IPS DF 6.9 (cell line): ENCODE results near the gene CFAP410.

Experiments used
- DNase-seq: peaks from one replicate; pipeline ENCODE4 v3.0.0-alpha.2; 2013; ENCODE audit warnings: low read depth, low spot score
- H3K27ac ChIP-seq: one replicate; pipeline ENCODE4 v1.5.1; 2013; ENCODE audit warnings: low read length, control low read depth
- H3K27me3 ChIP-seq: 2 replicates; pipeline ENCODE4 v1.6.1; 2013; ENCODE audit warnings: mild to moderate bottlenecking, low read length; ENCODE audit not compliant: control insufficient read depth, insufficient read depth
- H3K36me3 ChIP-seq: 2 replicates; pipeline ENCODE4 v1.6.1; 2013; ENCODE audit warnings: low read length; ENCODE audit not compliant: control insufficient read depth, insufficient read depth
- H3K4me1 ChIP-seq: 2 replicates; pipeline ENCODE4 v1.6.1; 2013; ENCODE audit warnings: low read length; ENCODE audit not compliant: control insufficient read depth, insufficient read depth
- H3K4me3 ChIP-seq: 2 replicates; pipeline ENCODE4 v1.5.1; 2013; ENCODE audit warnings: mild to moderate bottlenecking, low read length
- H3K9me3 ChIP-seq: 2 replicates; pipeline ENCODE4 v1.6.1; 2013; ENCODE audit warnings: low read length, inconsistent platforms; ENCODE audit not compliant: control insufficient read depth, insufficient read depth
- WGBS: extraction: QIAGEN DNeasy Blood & Tissue Kit; methylation state at CpG from one replicate; pipeline ENCODE4 v1.1.7; 2013; ENCODE audit warnings: mixed read lengths, missing lambda C conversion rate; ENCODE audit not compliant: insufficient read length, insufficient coverage; 5-methylcytosine and 5-hydroxymethylcytosine counted together

Gene CFAP410

DNA sequence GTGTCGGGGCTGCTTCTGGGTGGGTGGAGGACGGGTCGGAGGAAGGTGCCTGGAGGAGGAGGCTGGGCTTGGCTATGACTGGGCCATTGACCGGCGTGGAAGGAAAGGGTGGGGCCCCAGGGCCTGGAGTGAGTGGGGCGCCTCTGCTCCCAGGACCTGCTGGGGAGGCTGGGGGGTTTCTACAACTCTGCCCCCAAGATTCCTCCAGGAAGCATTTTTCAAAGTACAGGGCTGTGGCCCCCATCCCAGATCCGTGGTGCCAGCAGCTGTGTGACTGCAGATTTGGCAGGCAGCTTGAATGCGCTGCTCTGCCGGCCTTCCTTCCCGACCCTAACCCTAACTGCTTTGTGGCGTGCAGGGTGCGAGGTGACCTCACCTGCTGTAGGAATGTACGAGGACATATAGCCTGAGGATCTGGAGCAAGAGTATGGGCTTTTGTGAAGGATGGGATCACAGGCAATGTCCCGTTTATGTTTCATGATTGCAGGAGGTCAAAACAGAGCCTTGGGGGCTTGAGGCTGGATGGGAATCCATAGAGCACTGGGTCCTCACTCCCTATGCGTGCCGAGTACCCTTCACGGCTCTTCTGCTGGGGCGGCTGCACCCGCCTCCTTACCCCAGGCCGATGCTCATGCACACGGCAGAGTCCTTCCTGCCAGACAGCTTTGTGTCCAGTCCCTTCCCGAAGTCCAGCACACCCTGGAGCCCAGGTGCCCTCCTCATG lies 38.9 kb upstream of the CFAP410 start:
- H3K27me3 ChIP-seq = no peaks in the 10 kb centered on the region
- no peaks in the 10 kb centered on the region for H3K9me3 ChIP-seq
- DNase-seq = no peak
- no peak overlapping the region for H3K27ac ChIP-seq
- WGBS = no CpG with 5 or more reads among the region's 22 CpGs
- no peaks in the 10 kb centered on the region for H3K36me3 ChIP-seq
- H3K4me3 ChIP-seq = no peak overlapping the region
- H3K4me1 ChIP-seq = 0 out of 2 replicates have a peak, but pooled peaks cover 1% of the 10 kb centered on the region

DNA sequence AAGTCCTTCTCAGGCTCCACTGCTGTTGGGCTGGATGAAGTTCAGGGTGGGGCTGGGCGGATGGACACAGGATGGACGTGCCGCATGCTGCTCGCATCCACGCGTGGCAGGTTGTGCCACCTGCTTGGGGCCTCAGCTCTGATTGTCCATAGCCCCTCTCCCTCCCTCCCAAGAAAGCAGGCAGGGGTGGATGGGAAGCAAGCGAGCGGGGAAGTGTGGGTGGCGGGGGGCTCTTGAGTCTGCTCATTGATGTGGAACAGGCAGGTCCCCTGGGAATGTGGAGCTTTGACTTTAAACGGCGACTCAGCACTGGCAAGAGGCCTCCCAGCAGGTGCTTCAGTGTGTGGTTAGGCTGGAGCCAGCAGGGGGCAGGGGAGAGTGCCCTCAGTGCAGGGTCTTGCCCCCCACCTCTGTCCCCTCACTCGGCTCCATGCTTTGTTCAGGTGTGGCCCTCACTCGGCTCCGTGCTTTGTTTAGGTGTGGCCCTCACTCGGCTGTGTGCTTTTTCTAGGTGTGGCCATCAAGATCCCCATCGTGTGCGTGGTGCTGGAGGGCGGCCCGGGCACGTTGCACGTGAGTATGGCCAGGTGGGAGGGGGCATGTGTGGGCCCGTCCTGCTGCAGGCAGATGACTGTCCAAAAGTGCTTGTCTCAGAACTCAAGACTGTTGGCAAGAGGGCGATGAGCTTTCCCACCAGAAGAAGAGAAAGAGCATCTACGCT lies 38.2 kb upstream of the CFAP410 start:
- Histone ChIP-seq H3K4me1 (0 out of 2 replicates have a peak, but pooled peaks cover 1% of the 10 kb centered on the region), H3K4me3 (no peak overlapping the region), H3K36me3 (no peaks in the 10 kb centered on the region), H3K27me3 (no peaks in the 10 kb centered on the region), H3K9me3 (no peaks in the 10 kb centered on the region), H3K27ac (no peak overlapping the region)
- DNase-seq = no peak
- WGBS = no CpG with 5 or more reads among the region's 24 CpGs

DNA sequence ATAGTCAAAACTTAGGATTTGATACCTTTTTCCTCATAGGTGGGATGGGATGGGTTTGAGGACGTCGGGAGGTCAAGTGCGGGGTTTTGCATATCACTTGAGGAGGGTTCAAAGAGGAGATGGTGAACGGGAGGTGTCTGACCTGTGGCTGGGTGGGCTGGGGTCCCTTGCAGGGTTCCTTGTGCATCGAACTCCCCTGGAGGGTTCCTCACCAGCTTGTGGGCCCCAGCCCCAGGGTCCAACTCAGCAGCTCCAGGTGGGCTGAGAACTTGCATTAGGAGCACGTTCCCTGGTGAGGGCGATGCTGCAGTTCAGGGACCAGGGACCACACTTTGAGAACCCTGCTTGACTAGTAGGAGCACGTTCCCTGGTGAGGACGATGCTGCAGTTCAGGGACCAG lies 37.4 kb upstream of the CFAP410 start:
- H3K27ac ChIP-seq = no peak overlapping the region
- H3K9me3 ChIP-seq = no peaks in the 10 kb centered on the region
- 0 out of 2 replicates have a peak, but pooled peaks cover 1% of the 10 kb centered on the region for H3K4me1 ChIP-seq
- H3K27me3 ChIP-seq = no peaks in the 10 kb centered on the region
- H3K36me3 ChIP-seq = no peaks in the 10 kb centered on the region
- DNase-seq = no peak
- no peak overlapping the region for H3K4me3 ChIP-seq
- no CpG with 5 or more reads among the region's 9 CpGs for WGBS

DNA sequence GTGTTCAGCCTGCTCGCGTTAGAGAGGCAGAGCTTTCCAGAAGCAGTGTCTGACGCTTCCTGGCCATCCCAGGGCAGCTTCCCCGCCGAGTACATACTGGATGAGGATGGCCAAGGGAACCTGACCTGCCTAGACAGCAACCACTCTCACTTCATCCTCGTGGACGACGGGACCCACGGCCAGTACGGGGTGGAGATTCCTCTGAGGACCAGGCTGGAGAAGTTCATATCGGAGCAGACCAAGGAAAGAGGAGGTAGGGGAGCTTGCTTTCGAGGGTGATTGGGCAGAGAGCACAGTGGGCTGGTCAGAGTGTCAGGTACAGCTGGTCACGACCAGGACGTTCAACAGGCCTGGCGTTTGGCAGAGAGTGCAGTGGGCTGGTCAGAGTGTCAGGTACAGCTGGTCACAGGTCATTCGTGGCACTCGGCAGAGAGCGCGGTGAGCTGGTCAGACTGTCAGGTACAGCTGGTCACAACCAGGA lies 36.6 kb upstream of the CFAP410 start:
- Histone ChIP-seq H3K9me3 (no peaks in the 10 kb centered on the region), H3K4me1 (no peaks in the 10 kb centered on the region), H3K27ac (no peak overlapping the region), H3K27me3 (no peaks in the 10 kb centered on the region), H3K36me3 (no peaks in the 10 kb centered on the region), H3K4me3 (no peak overlapping the region)
- WGBS = no CpG with 5 or more reads among the region's 19 CpGs
- no peak for DNase-seq

DNA sequence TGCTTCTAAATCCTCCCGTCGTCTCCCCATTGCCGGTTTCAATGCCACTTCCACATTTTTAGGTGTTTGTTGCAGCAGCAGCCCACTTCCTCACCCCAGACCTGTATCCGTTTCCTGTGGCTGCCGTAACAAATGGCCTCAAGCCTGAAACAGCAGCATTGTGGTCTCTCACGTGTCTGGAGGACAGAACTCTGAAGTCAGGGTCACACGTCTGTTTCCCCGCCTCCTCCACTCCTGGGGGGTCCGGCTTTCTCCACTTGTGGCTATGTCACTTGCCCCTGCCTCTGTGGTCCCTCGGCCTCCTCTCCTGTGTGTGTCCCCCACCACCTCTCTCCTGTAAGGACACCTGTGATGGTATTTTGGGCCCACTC lies 36.1 kb upstream of the CFAP410 start:
- Histone ChIP-seq H3K9me3 (no peaks in the 10 kb centered on the region), H3K27me3 (no peaks in the 10 kb centered on the region; the same call in 1 of the 2 replicates), H3K4me1 (no peaks in the 10 kb centered on the region), H3K36me3 (no peaks in the 10 kb centered on the region), H3K27ac (no peak overlapping the region), H3K4me3 (no peak overlapping the region)
- no CpG with 5 or more reads among the region's 10 CpGs for WGBS
- DNase-seq = no peak

DNA sequence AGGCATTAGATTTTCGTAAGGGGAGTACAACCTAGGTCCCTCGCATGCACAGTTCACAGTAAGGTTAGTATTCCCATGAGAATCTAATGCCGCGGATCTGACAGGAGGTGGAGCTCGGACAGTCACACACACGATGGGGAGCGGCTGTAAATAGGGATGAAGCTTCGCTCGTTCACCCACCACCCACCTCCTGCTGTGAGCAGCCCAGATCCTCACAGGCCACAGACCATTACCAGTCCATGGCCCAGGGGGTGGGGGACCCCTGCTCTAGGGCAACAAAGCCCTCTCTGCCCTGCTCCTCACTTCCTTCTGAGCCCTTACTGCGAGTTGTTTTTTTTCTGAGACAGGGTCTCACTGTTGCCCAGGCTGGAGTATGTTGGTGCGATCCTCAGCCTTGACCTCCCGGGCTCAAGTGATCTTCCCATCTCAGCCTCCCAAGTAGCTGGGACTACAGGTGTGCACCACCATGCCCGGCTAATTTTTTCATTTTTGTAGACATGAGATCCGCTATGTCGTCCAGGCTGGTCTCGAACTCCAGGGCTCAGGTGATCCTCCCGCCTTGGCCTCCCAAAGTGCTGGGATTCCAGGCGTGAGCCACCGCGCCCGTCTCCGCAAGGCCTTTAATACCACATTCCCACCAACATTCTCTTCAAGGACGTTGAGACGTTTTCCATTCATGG lies 35.6 kb upstream of the CFAP410 start:
- Histone ChIP-seq H3K9me3 (no peaks in the 10 kb centered on the region), H3K4me3 (no peak overlapping the region), H3K27ac (no peak overlapping the region), H3K27me3 (no peaks in the 10 kb centered on the region; the same call in 1 of the 2 replicates), H3K36me3 (no peaks in the 10 kb centered on the region), H3K4me1 (0 out of 2 replicates have a peak, but pooled peaks cover 1% of the 10 kb centered on the region)
- DNase-seq = no peak
- WGBS = no CpG with 5 or more reads among the region's 24 CpGs

DNA sequence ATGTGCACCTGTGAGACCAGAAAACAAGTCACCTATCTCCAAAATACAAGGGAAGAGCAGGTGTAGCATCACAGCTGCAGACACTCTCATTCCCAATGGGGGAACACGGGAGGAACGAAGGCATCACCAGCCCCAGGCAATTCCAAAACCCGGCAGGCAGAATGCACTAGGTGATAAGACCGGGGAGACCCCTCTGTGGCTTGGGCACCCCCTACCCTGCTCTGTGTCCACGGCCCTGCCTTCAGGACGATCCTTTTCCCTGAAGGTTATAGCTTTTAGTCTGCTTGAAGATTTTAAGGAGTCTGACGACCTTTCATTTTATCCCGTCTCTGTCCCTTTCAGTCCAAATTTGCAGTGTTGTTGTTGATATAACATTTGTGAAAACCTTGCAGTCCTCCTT lies 33.4 kb upstream of the CFAP410 start:
- no peak for DNase-seq
- Histone ChIP-seq H3K4me3 (no peak overlapping the region), H3K27me3 (no peaks in the 10 kb centered on the region; the same call in 1 of the 2 replicates), H3K36me3 (no peaks in the 10 kb centered on the region), H3K4me1 (peaks cover 3% of the 10 kb centered on the region; the same call in 1 of the 2 replicates), H3K9me3 (no peaks in the 10 kb centered on the region), H3K27ac (no peak overlapping the region)
- whole genome bisulfite sequencing = no CpG with 5 or more reads among the region's 8 CpGs

DNA sequence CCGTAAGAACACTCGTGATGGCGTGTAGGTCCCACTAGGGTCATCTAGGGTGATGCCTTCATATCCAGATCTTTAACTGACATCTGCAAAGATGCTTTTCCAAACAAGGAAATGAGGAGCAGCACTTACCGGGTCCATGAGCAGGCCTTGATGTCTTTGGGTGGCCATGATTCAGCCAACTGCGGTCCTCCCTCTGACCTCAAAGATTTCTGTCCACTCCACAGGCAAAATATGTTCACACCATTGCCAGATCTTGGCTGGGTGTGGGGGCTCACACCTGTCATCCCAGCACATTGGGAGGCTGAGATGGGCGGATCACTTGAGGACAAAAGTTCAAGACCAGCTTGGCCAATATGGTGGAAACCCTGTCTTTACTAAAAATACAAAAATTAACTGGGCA lies 32.4 kb upstream of the CFAP410 start:
- Histone ChIP-seq H3K36me3 (no peaks in the 10 kb centered on the region), H3K4me3 (no peak overlapping the region), H3K27ac (no peak overlapping the region), H3K27me3 (no peaks in the 10 kb centered on the region; the same call in 1 of the 2 replicates), H3K4me1 (peaks cover 3% of the 10 kb centered on the region; the same call in 1 of the 2 replicates), H3K9me3 (no peaks in the 10 kb centered on the region)
- DNase-seq = no peak
- WGBS = no CpG with 5 or more reads among the region's 6 CpGs

DNA sequence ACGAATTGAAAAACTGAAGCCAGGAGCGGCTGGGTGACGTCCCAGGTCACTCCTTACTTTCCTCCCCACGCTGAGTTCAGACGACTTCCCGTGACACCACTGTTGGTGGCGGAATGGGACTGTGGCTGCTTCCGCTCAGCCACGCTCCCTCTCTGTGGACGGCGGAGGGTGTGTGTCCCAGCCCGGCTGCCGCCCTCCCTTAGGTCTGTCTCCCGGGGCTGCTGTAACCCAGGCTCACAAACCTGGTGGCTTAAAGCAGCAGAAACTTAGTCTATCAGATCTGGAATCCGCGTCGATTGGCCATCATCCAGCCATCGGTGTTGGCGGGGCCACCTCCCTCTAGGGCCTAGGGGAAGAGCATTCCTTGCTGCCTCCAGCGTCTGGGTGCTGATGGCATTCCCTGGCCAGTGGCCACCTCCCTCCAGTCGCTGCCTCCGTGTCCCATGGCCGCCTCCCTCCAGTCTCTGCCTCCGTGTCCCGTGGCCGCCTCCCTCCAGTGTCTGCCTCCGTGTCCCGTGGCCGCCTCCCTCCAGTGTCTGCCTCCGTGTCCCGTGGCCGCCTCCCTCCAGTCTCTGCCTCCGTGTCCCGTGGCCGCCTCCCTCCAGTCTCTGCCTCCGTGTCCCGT lies 31.7 kb upstream of the CFAP410 start:
- H3K36me3 ChIP-seq = no peaks in the 10 kb centered on the region
- no CpG with 5 or more reads among the region's 37 CpGs for WGBS
- no peak overlapping the region for H3K27ac ChIP-seq
- H3K9me3 ChIP-seq = no peaks in the 10 kb centered on the region
- no peak for DNase-seq
- H3K27me3 ChIP-seq = no peaks in the 10 kb centered on the region; the same call in 1 of the 2 replicates
- H3K4me1 ChIP-seq = peaks cover 3% of the 10 kb centered on the region; the same call in 1 of the 2 replicates
- H3K4me3 ChIP-seq = no peak overlapping the region
